Measurements from ENCODE around the gene HM13. TPM values are rescaled to one million over a fixed set of nuclear protein-coding genes. Genes with fewer than 3 reads are reported as not detected.
"Not testable (repeated sequence)": the region's sequence is repeated elsewhere in the genome, so short reads cannot be mapped to it uniquely, and the experiment has no call there.

The HM13 gene
- total RNA-seq, 2 donors from 2014 or later: 31.7 to 45.7 TPM

DNA sequence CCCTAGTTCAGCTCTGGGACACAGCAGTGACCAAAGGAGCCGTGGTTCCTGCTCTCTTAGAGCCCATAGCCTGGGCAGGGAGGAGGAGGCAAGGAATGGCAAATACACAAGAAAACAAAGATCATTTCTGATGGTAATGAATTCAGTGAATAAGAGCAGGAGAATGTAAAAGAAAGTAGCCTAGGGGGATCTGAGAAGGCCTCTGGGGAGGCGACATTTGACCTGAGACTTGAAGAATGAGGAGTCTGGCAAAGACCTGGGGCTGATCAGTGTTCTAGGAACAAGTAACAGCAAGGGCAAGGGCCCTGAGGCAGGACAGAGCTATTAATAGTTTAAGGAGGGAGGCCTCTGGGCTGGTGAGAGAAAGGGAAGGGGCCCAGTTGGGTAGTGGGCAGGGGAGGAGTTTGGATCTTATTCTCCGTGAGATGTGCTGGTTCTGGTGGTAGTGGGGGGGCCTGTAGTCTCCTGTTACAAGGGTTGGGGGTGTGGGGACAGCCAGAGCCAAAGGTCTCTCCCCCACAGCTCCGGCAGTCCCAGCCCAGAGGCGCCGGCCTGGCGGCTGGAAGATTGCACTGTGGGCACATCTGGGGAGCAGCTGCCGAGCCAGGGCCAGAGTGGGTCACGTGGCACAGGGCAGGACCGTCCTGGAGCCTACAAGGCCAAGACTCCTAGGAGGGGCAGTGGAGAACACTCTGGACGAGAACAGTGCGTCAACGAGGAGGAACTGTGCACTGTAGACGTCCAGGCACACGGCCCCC, 81.6 kb downstream of the HM13 start:
- TF ChIP-seq, protein P1, sequence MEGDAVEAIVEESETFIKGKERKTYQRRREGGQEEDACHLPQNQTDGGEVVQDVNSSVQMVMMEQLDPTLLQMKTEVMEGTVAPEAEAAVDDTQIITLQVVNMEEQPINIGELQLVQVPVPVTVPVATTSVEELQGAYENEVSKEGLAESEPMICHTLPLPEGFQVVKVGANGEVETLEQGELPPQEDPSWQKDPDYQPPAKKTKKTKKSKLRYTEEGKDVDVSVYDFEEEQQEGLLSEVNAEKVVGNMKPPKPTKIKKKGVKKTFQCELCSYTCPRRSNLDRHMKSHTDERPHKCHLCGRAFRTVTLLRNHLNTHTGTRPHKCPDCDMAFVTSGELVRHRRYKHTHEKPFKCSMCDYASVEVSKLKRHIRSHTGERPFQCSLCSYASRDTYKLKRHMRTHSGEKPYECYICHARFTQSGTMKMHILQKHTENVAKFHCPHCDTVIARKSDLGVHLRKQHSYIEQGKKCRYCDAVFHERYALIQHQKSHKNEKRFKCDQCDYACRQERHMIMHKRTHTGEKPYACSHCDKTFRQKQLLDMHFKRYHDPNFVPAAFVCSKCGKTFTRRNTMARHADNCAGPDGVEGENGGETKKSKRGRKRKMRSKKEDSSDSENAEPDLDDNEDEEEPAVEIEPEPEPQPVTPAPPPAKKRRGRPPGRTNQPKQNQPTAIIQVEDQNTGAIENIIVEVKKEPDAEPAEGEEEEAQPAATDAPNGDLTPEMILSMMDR (IDR thresholded peaks at IDR 0.05): no peak
- Histone ChIP-seq H3K4me1 (peaks cover 0 to 24% of the 10 kb centered on the region in 2 donors), H3K36me3 (no peaks in the 10 kb centered on the region), H3K27ac (peak overlapping the region; percentile 74 to 75), H3K9me3 (no peaks in the 10 kb centered on the region), H3K4me3 (no peak overlapping the region), H3K27me3 (no peaks in the 10 kb centered on the region)
- peak; percentile 97 for DNase-seq (ENCODE audit: low spot score)

DNA sequence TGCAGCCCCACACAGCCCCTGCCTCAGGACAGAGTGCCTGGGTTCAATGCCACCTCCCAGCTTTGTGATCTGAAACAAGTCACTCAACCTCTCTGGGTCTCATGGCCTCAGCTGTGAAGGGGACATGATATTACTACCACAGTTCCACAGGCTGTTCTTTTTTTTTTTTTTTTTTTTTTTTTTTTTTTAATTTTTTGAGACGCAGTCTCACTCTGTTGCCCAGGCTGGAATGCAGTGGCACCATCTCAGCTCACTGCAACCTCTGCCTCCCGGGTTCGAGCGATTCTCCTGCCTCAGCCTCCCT, 82.1 kb downstream of the HM13 start:
- not testable (repeated sequence) for H3K9me3 ChIP-seq; H3K27me3 ChIP-seq; H3K36me3 ChIP-seq; DNase-seq (ENCODE audit: low spot score); H3K4me3 ChIP-seq
- peaks cover 0 to 24% of the 10 kb centered on the region in 2 donors for H3K4me1 ChIP-seq
- H3K27ac ChIP-seq: peak overlapping the region; percentile 74 to 75

DNA sequence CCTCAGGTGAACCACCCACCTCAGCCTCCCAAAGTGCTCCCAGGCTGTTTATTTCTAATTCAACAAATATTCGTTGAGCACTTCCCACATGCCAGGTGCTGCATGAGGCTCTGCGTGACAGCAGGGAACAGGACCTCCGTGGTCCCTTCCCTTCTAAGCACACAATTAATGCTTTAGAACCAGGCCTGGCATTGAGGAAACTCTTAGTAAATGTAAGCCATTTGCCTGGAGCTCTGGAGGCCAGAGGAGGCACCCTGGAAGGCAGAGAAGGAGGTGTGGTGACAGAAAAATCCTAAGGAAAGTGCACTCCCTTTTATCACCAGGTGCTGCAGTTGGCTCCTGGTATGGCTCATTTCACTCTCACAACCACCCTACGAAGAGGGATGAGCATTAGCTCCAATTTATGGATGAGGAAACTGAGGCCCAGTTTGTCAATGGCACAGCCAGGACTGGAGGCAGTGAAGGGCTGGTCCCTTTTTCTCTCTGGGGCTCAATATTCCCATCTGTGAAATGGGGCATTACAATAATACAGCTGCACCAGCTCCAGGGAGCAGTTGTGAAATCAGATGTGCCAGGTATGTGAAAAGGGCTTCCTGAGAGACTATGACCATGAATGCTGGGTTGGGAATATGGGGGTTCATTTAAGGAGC, 82.7 kb downstream of the HM13 start:
- peak overlapping the region; percentile 74 to 75 for H3K27ac ChIP-seq
- TF ChIP-seq, protein P1 (IDR thresholded peaks at IDR 0.05): no peak

DNA sequence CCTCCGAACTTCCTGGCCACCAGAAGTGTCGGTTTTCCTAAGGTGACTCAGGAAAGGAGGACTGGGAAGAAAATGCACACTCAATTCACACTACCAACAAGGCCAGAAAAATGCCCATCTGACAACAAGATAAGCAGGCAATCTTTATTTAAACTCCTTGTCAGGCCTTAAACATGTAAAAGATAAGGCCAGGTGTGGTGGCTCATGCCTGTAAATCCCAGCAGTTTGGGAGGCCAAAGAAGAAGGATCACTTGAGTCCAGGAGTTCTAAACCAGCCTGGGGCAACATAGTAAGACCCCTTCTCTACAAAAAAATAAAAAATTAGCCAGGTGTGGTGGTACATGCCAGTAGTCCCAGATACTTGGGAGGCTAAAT, 83.2 kb downstream of the HM13 start:
- H3K27me3 ChIP-seq: no peaks in the 10 kb centered on the region
- H3K4me3 ChIP-seq: no peak overlapping the region
- H3K36me3 ChIP-seq: no peaks in the 10 kb centered on the region
- H3K9me3 ChIP-seq: no peaks in the 10 kb centered on the region
- peaks cover 0 to 24% of the 10 kb centered on the region in 2 donors for H3K4me1 ChIP-seq
- DNase-seq (ENCODE audit: low spot score): no peak
- TF ChIP-seq, protein P1 (IDR thresholded peaks at IDR 0.05): no peak
- peak overlapping the region; percentile 74 to 75 for H3K27ac ChIP-seq

More for the DNA sequence above, 82.7 kb downstream of the HM13 start:
- no peaks in the 10 kb centered on the region for H3K36me3 ChIP-seq
- no peak overlapping the region for H3K4me3 ChIP-seq
- H3K4me1 ChIP-seq: peaks cover 0 to 24% of the 10 kb centered on the region in 2 donors
- H3K9me3 ChIP-seq: no peaks in the 10 kb centered on the region
- DNase-seq (ENCODE audit: low spot score): no peak
- no peaks in the 10 kb centered on the region for H3K27me3 ChIP-seq

DNA sequence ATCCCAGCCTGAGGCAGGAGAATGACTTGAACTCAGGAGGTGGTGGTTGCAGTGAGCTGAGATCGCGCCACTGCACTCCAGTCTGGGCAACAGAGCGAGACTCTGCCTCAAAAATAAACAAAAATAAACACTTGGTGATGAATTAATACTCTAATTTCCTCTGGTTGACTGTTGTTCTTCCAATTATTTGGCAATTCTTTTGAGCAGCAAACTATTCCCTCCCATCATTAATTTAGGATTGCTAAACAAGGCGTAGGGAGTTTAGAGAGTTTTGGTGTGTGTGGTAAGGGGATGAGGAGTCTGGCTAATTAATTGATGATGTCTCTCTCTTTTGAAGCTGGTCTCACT, 88.2 kb downstream of the HM13 start:
- Histone ChIP-seq H3K36me3 (peaks cover 16% of the 10 kb centered on the region), H3K4me1 (peaks cover 0 to 20% of the 10 kb centered on the region in 2 donors), H3K4me3 (no peak overlapping the region), H3K27me3 (no peaks in the 10 kb centered on the region), H3K9me3 (no peaks in the 10 kb centered on the region), H3K27ac (peak overlapping the region; percentile 90 to 93)
- TF ChIP-seq, protein P1 (IDR thresholded peaks at IDR 0.05): no peak
- no peak for DNase-seq (ENCODE audit: low spot score)

DNA sequence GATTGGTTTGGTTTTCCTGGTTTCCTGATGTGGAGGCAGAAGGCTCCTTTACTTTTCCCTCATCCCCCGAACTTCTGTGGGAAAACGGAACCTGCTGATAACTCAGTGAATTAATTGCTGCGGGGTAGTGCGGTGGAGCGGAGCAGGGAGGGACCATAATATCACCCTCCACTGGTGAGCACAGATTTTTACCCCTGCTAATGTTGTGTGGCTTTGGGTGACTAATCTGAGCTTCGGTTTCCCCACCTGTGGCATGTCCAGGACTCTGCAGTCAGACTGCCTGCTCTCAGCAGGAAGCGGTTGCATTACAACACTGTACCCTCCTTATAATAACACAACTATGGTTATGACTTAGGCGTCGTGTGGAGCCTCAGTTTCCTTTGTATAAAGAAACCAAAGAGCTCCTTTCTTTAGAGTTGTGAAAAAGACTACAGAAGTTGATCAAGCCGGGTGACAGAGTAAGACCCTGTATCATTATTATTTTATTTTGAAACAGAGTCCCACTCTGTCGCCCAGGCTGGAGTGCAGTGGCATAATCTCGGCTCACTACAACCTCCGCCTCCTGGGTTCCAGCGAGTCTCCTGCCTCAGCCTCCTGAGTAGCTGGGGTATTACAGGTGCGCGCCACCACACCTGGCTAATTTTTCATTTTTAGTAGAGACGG, 88.7 kb downstream of the HM13 start:
- H3K27ac ChIP-seq: peak overlapping the region; percentile 90 to 93
- peaks cover 0 to 24% of the 10 kb centered on the region in 2 donors for H3K4me1 ChIP-seq

More for the DNA sequence above, 88.7 kb downstream of the HM13 start:
- TF ChIP-seq, protein P1 (IDR thresholded peaks at IDR 0.05): no peak
- H3K27me3 ChIP-seq: no peaks in the 10 kb centered on the region
- no peaks in the 10 kb centered on the region for H3K9me3 ChIP-seq
- DNase-seq (ENCODE audit: low spot score): peak; percentile 67
- no peak overlapping the region for H3K4me3 ChIP-seq
- H3K36me3 ChIP-seq: peaks cover 16% of the 10 kb centered on the region
